NK-92 (cell line): Measurements from ENCODE around the gene RYR1.
"Not testable (repeated sequence)": the region's sequence is repeated elsewhere in the genome, so short reads cannot be mapped to it uniquely, and the experiment has no call there.

Source experiments
- DNase-seq: peaks from one replicate; lab custom pipeline; 2025; ENCODE audit not compliant: unreplicated experiment; lab: John Stamatoyannopoulos, UW

RYR1 gene

DNA sequence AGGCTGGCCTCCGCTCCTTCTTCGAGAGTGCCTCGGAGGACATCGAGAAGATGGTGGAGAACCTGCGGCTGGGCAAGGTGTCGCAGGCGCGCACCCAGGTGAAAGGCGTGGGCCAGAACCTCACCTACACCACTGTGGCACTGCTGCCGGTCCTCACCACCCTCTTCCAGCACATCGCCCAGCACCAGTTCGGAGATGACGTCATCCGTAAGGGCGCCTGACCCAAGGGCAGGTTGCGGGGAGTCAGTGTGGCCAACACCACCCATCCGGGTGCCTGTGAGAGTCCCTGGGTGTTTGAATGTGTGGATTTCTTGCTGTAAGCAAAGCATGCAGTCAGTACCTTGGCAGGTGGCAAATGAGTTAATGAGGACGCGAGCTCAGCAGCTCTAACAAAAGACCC, 78.8 kb downstream of the RYR1 start:
- no peak for DNase-seq

- DNase-seq, result not testable (repeated sequence)
These were observed 79.7 kb downstream of the RYR1 start for GRCh38 chr19:38513156-38513555.

- no peak for DNase-seq
These were observed 80.3 kb downstream of the RYR1 start for GRCh38 chr19:38513762-38514167.

GRCh38 chr19:38514812-38515633, 81.5 kb downstream of the RYR1 start:
- DNase-seq, result no peak

DNA sequence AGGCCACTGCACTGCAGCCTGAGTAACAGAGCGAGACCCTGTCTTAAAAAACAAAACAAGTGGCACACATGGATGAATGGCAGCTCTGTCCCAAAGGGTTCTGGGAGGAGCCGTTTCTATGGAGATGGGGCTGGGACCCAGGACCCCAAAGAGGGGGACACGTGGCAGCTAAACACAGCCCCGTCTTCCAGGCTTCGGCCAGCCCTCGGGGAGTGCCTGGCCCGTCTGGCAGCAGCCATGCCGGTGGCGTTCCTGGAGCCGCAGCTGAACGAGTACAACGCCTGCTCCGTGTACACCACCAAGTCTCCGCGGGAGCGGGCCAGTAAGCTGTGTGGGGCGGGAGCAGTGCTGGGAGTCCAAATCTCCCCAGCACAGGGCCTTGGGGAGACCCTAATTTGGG, 82.4 kb downstream of the RYR1 start:
- DNase-seq, result no peak

DNA sequence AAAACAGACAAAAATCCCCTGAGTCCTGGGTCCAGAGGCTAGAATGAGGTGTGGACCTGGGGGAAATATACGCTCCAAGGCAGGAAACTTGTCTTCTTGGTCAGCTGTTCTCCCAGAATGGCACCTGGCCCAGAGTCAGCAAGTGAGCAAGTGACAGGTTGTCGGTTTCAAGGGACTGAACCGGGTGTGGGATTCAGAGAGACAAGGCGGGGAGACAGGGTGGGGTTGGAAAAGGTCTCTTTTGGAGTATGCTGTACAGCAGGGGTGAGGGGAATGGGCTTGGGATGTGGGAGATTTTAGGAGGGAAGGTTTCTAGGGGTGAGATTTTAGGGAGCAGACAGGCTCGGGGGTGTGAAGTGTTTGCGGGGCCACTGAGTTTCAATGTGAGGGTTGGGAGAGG, 83.3 kb downstream of the RYR1 start:
- DNase-seq, result no peak

GRCh38 chr19:38517321-38517720, 83.8 kb downstream of the RYR1 start:
- DNase-seq, result no peak

- not testable (repeated sequence) for DNase-seq
These were observed 84.5 kb downstream of the RYR1 start for GRCh38 chr19:38517980-38518379.

GRCh38 chr19:38519168-38519567, 85.7 kb downstream of the RYR1 start:
- no peak for DNase-seq

DNA sequence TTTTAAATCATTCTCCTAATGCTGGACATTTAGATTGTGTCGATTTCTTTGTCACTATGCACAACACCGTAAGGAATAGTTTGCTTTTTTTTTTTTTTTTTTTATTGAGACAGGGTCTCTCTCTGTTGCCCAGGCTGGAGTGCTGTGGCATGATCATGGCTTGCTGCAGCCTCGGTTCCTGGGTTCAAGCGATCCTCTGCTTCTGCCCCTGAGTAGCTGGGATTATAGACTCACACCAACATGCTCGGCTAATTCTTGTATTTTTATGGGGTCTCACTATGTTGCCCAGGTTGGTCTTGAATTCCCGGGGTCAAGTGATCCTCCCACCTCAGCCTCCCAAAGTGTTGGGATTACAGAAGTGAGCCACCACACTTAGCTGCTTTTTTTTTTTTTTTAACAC, 86.5 kb downstream of the RYR1 start:
- no peak for DNase-seq

DNA sequence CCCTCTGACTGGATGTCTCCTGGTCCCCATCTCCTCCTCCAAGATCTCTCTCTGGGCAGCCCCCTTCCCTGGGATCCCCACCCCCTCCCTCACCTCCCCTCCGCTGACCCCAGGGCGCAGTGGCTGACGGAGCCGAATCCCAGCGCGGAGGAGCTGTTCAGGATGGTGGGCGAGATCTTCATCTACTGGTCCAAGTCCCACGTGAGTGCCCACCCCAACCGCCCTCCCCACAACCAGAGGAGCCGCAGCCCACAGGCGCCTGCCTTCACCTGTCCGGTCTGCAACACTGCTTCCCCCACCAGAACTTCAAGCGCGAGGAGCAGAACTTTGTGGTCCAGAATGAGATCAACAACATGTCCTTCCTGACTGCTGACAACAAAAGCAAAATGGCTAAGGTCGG, 89.4 kb downstream of the RYR1 start:
- DNase-seq, result no peak

DNA sequence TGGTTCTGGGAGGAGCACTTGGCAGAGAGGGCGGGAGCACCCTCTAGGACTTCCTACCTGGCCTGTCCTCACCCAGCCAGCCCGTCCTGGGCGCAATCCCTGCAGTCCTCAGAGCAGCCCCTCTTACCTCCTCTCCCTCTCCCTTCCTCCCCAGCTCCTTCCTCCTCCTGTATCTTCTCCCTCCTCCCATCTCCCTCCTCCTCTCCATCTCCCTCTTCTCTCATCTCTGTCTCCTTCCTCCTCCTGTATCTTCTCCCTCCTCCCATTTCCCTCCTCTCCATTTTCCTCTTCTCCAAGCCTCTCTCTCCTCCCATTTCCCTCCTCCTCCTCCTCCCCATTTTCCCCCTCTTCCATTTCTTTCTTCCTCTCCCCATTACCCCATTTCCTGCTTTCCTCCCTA, 89.8 kb downstream of the RYR1 start:
- DNase-seq, result no peak

DNA sequence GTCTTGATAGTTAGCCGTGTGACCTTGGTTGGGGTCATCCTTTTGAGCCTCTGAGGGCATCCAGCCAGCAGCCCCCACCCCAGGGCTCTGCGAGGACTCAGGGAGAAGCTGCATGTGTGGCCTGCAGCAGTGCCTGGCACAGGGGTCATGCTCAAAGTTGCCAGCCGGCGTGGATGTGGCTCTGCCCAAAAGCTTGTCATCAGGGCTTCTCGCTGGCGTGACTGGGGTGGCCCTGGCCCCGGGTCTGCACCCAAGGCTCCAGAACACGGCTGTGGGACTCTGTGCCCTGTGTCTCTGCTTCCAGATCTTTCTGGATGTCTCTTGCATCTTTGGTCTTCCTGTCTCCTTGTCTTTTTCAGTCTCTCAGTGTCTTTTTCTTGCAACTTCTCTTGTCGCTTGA, 90.9 kb downstream of the RYR1 start:
- DNase-seq, result no peak

GRCh38 chr19:38524994-38525634, 91.6 kb downstream of the RYR1 start:
- no peak for DNase-seq

DNA sequence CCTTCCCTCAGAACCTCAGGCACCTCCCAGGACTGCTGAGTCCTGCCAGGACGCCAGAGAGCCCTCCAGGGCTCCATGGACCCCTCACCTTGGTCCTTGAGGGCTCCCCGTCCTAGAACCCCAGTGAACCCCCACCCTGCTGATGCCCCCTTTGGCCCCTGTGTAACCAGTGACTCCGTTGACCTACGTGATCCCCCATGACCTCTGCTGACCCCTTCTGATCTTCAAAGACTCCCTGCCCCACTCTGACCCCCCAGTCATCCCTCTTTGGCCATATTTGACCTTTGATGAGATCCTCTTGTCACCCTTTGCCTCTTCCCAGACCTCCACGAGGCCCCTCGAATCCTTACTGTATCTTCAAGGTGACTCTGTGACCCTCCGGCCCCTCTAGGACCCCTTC, 92.9 kb downstream of the RYR1 start:
- no peak for DNase-seq

DNA sequence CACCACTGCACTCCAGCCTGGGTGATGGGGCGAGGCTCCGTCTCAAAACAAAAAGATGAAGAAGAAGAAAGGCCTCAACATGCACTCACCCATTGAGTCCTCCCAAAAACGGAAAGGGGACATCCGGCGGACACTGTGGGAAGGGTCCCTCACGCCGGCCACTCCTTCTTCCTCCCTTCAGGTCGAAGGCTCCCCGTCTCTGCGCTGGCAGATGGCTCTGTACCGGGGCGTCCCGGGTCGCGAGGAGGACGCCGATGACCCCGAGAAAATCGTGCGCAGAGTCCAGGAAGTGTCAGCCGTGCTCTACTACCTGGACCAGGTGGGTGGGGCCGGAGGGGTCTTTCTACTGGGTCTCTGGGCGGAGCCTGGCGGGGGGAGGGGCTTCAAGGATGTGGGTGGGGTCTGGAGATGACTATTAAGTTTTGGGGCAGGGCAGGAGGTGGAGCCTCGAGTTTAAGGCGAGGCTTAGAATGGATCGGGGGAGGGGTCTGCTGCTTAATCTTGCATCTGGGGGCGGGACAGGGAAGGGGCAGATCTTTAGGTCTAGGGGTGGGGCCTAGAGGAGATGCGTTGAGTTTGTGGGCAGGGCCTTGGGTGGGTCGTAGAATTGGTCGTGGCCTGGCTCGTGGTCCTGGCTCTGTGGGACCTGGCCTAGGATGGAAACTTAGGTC, 94.1 kb downstream of the RYR1 start:
- no peak for DNase-seq

DNA sequence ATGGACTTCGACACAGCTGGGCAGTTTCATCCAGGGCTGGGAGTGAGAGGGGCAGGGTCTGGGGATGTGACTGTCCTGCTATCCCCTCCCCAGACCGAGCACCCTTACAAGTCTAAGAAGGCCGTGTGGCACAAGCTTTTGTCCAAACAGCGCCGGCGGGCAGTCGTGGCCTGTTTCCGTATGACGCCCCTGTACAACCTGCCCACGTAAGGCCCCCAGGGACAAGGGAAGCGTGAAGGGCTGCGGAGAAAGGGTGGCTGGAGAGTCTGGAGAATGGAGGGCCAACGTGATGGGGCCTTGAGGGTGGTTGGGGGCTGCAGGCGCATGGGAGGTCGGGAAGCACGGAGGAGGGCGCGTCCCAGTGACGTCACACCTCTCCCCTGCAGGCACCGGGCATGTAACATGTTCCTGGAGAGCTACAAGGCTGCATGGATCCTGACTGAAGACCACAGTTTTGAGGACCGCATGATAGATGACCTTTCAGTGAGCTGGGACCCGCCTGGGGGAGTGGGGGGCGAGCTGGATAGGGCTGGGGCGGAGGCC, 94.8 kb downstream of the RYR1 start:
- no peak for DNase-seq

- no peak for DNase-seq
These were observed 95.4 kb downstream of the RYR1 start for GRCh38 chr19:38528931-38529330.

- DNase-seq, result no peak
These were observed 98.0 kb downstream of the RYR1 start for GRCh38 chr19:38531515-38531914.

DNA sequence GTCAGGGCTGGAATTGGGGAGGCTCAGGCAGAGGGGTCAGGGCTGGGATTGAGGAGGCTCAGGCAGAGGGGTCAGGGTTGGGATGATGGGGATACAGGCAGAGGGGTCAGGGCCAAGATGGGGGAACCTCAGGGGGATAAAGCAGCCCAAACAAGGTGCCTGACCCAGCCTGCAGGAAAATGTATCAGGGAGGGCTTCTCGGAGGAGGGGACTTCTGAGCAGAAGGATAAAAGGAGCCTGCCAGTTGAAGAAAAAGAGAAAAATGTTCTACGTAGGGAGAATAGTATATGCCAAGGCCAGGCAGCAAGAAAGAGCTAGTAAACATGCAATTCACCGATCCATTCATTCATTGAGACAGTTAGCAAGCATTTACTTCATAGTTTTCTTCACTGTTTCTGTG, 99.4 kb downstream of the RYR1 start:
- no peak for DNase-seq

GRCh38 chr19:38534574-38534973, 101.1 kb downstream of the RYR1 start:
- DNase-seq, result no peak

DNA sequence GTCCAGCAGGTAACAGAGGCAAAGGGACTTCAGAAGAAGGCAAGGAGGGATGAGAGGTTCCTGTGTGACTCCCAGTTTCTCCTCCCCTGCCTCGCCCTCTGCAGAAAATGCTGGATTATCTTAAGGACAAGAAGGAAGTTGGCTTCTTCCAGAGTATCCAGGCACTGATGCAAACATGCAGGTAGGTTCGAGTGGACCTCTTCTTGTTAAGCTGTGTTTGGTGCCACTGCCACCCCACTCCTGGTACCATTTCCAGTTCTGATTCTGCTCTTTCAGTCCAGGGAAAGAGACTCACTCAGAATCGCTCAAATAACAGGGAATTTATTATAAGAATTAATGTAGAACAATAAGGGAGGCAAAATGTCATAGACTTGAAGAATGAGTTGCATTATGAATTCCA, 101.7 kb downstream of the RYR1 start:
- no peak for DNase-seq
